HepG2 (cell line): ENCODE measurements around the gene DDX39B. TPM values are rescaled to one million over a fixed set of nuclear protein-coding genes. Genes with fewer than 3 reads are reported as not detected.
A peak's percentile ranks its signal among the peaks of the same experiment; 100 is the strongest.

Experiments
- ATAC-seq: fragments of 200-7000 bp; cut with Tn5 transposase; 3 replicates; pipeline ENCODE4 v1.9.1; 2020; ENCODE audit warnings: mild to moderate bottlenecking, moderate library complexity
- BruUV-seq: library from RNA; stranded (reverse); fragments of 400-500 nt; replicated peaks from 2 replicates; lab custom pipeline; 2021; lab: Mats Ljungman, UMichigan
- CTCF ChIA-PET: fragments of 300-600 bp; formaldehyde crosslinking; extraction: SDS; loops from one replicate; lab custom pipeline; 2021; ENCODE audit warnings: low total read pairs, inconsistent platforms, low intra/inter-chr PET ratio; lab: Yijun Ruan, JAX
- POLR2A ChIA-PET: fragments of 350-600 bp; sonication (Branson Sonifier 250); formaldehyde crosslinking; loops from one replicate; lab custom pipeline; 2020; ENCODE audit warnings: antibody characterized with exemption, inconsistent platforms; lab: Yijun Ruan, JAX
- DNase-seq: peaks from one replicate; pipeline ENCODE4 v3.0.0-alpha.2; 2015; ENCODE audit warnings: low spot score
- FAIRE-seq: peaks from 3 replicates; lab custom pipeline; 2011; peaks lifted over from hg19 to GRCh38; lab: Jason Lieb, UNC
- H2AFZ ChIP-seq: one replicate; pipeline ENCODE4 v1.6.1; 2011; ENCODE audit warnings: low read length, inconsistent platforms
- H3K27ac ChIP-seq: fragments of 300-600 bp; 3 replicates; pipeline ENCODE4 v1.8.0; 2011; ENCODE audit warnings: mixed run types, mild to moderate bottlenecking, mixed read lengths, low read length, inconsistent platforms; ENCODE audit not compliant: insufficient read depth; ENCODE audit errors: extremely low read length
- H3K27me3 ChIP-seq, 2 experiments: fragments of 200-600 bp in 1 of 2; 2 replicates in 1 of 2; 3 replicates in 1 of 2; pipeline versions ENCODE4 v1.6.0 to v1.8.0; 2011; ENCODE audit warnings: low read length in 2 of 2, mild to moderate bottlenecking in 2 of 2, moderate library complexity in 2 of 2, inconsistent platforms in 1 of 2; ENCODE audit not compliant: insufficient read depth in 2 of 2, control insufficient read depth in 1 of 2
- H3K36me3 ChIP-seq, 2 experiments: fragments of 200-600 bp in 1 of 2; replicated peaks in 1 of 2; 2 replicates in 1 of 2; 3 replicates in 1 of 2; pipeline versions ENCODE4 v1.5.1 to v1.8.0; 2011; ENCODE audit warnings: low read length in 2 of 2, inconsistent platforms in 1 of 2; ENCODE audit not compliant: insufficient read depth in 2 of 2, control insufficient read depth in 1 of 2
- H3K4me1 ChIP-seq: 2 replicates; pipeline ENCODE4 v1.5.1; 2012; ENCODE audit warnings: low read length, inconsistent platforms; ENCODE audit not compliant: insufficient read depth
- H3K4me2 ChIP-seq: 2 replicates; pipeline ENCODE4 v1.6.0; 2011; ENCODE audit warnings: low read depth, low read length, inconsistent platforms
- H3K4me3 ChIP-seq, 3 experiments: fragments of 200-600 bp in 1 of 3; sonication (generic), shearing (Covaris generic) in 1 of 3; replicated peaks in 1 of 3; 2 replicates each; pipeline ENCODE4 v1.5.1; 2011 to 2016; ENCODE audit warnings: low read length in 3 of 3, inconsistent platforms in 2 of 3, low read depth in 2 of 3, mild to moderate bottlenecking in 2 of 3, control low read depth in 1 of 3, mixed read lengths in 1 of 3; ENCODE audit not compliant: insufficient read depth in 1 of 3
- H3K79me2 ChIP-seq: one replicate; pipeline ENCODE4 v1.6.1; 2011; ENCODE audit warnings: low read length, inconsistent platforms; ENCODE audit not compliant: insufficient read depth
- H3K9ac ChIP-seq: 2 replicates; pipeline ENCODE4 v1.6.0; 2011; ENCODE audit warnings: mild to moderate bottlenecking, low read depth, low read length, inconsistent platforms; ENCODE audit not compliant: insufficient read depth
- H3K9me3 ChIP-seq: 2 replicates; pipeline ENCODE4 v1.5.1; 2012; ENCODE audit warnings: mild to moderate bottlenecking, low read length
- H4K20me1 ChIP-seq: 2 replicates; pipeline ENCODE4 v1.6.0; 2011; ENCODE audit warnings: inconsistent platforms, mild to moderate bottlenecking, low read length, moderate library complexity; ENCODE audit not compliant: insufficient read depth
- CEBPB ChIP-seq: IDR thresholded peaks from 2 replicates; pipeline ENCODE4 v1.6.1; 2011; ENCODE audit warnings: low read depth, low read length, improper control_type of control experiment, borderline replicate concordance
- EZH2 ChIP-seq: conservative IDR thresholded peaks from 2 replicates; pipeline ENCODE4 v1.6.1; 2012; ENCODE audit warnings: mild to moderate bottlenecking, low read depth, low read length, moderate library complexity
- FOXA1 ChIP-seq, 2 experiments: fragments of 450-650 bp in 1 of 2; sonication (generic) in 1 of 2; formaldehyde crosslinking in 1 of 2; IDR thresholded peaks; 2 replicates each; pipeline versions ENCODE4 v1.4.0 to v1.6.1; 2016 to 2020; ENCODE audit warnings: missing genetic modification reagents in 1 of 2
- HINFP ChIP-seq: sonication (generic); formaldehyde crosslinking; IDR thresholded peaks from 2 replicates; pipeline ENCODE4 v1.4.0; 2020; ENCODE audit warnings: low read depth, mild to moderate bottlenecking, missing genetic modification reagents
- HNF4A ChIP-seq: sonication (generic); formaldehyde crosslinking; IDR thresholded peaks from 2 replicates; pipeline ENCODE4 v1.4.0; 2020; ENCODE audit warnings: missing genetic modification reagents
- NAIF1 ChIP-seq: sonication (generic); formaldehyde crosslinking; IDR thresholded peaks from 2 replicates; pipeline ENCODE4 v1.5.0; 2020; ENCODE audit warnings: mild to moderate bottlenecking, missing genetic modification reagents, borderline replicate concordance
- PRMT3 ChIP-seq: sonication (generic); formaldehyde crosslinking; IDR thresholded peaks from 2 replicates; pipeline ENCODE4 v1.8.1; 2022; ENCODE audit warnings: low read depth, mild to moderate bottlenecking, moderate library complexity, missing genetic modification reagents, borderline replicate concordance
- TRIM24 ChIP-seq: sonication (generic); formaldehyde crosslinking; IDR thresholded peaks from 2 replicates; pipeline ENCODE4 v1.8.0; 2022; ENCODE audit warnings: mild to moderate bottlenecking, missing genetic modification reagents
- YEATS4 ChIP-seq: sonication (generic); formaldehyde crosslinking; IDR thresholded peaks from 2 replicates; pipeline ENCODE4 v1.4.0; 2020; ENCODE audit warnings: missing genetic modification reagents, borderline replicate concordance
- ZKSCAN5 ChIP-seq: sonication (generic); formaldehyde crosslinking; IDR thresholded peaks from 2 replicates; pipeline ENCODE4 v1.5.1; 2020; ENCODE audit warnings: mild to moderate bottlenecking, missing genetic modification reagents
- ZNF331 ChIP-seq: sonication (generic); formaldehyde crosslinking; IDR thresholded peaks from 2 replicates; pipeline ENCODE4 v1.4.0; 2020; ENCODE audit warnings: missing genetic modification reagents
- ZSCAN21 ChIP-seq: sonication (generic); formaldehyde crosslinking; IDR thresholded peaks from 2 replicates; pipeline ENCODE4 v1.8.0; 2022; ENCODE audit warnings: mild to moderate bottlenecking, missing genetic modification reagents, moderate library complexity, borderline replicate concordance
- WGBS: methylation state at CpG from one replicate; pipeline ENCODE4 v1.1.6; 2017; ENCODE audit warnings: low lambda C conversion rate; 5-methylcytosine and 5-hydroxymethylcytosine counted together
- in situ Hi-C: cut with HindIII; loops from 2 replicates; pipeline ENCODE4 v1.10.0; 2017; ENCODE audit warnings: low pct_unique_long_range_greater_than_20kb; ENCODE audit not compliant: extremely low pct_ligation_motif_present
- intact Hi-C: fragments of 100-400 bp; cut with micrococcal nuclease; formaldehyde crosslinking; loops from one replicate; pipeline ENCODE4 v1.10.0; 2022; ENCODE audit not compliant: unreplicated experiment
- polyA plus RNA-seq, 8 experiments: library from polyadenylated mRNA; depleted of rRNA in 3 of 8; stranded (reverse) in 7 of 8; unstranded in 1 of 8; fragments of >200 nt; fragmentation: Illumina TruSeq in 4 of 8; extraction: Trizol in 4 of 8; gene quantifications; 2 replicates each; pipeline versions ENCODE4 v1.2.1 to v1.2.3, GENCODE V29; 2011 to 2016; ENCODE audit warnings: low read depth in 4 of 8, missing spikeins in 1 of 8, mixed read lengths in 1 of 8; ENCODE audit not compliant: insufficient read depth in 1 of 8
- total RNA-seq, 5 experiments: library from RNA; depleted of rRNA; stranded (reverse); fragments of >200 nt; fragmentation: Illumina TruSeq; extraction: Trizol; gene quantifications; 2 replicates each; pipeline ENCODE4 v1.2.3, GENCODE V29; 2016; ENCODE audit warnings: low read depth in 1 of 5

DDX39B gene
- total and polyA plus RNA-seq, 2 of the 13 experiments (the other 11 are each of a cell fraction or from before 2014, with no cell fraction given): 570 to 678 TPM

GRCh38 chr6:31580438-31580740 lies 38.6 kb upstream of the DDX39B start:
- no peak overlapping the region for H3K27ac ChIP-seq
- ChIA-PET POLR2A (interaction anchor here (1.1 to 2.8 kb wide), 4 partner anchors 18 to 123 kb away, joined by 3 to 15 read pairs (median 6); partner anchors contain the start of genes ABHD16A, DDX39B and NFKBIL1), CTCF (interaction anchor here (1.3 to 3.2 kb wide), 4 partner anchors 18 to 1217 kb away, joined by 3 to 35 read pairs (median 5); partner anchors contain the start of gene NFKBIL1)
- H3K9me3 ChIP-seq: no peaks in the 10 kb centered on the region
- H3K4me2 ChIP-seq: peak overlapping the region; percentile 99
- H2AFZ ChIP-seq: no peak overlapping the region
- intact Hi-C loops: loop anchor here (5.0 kb wide), 1 partner anchor 33 kb away; the partner anchor contains the start of genes ATP6V1G2 and NFKBIL1
- H3K4me3 ChIP-seq: peak overlapping the region in 2 of 3 experiments; percentile 39 to 88; a peak in 3 of 6 replicates
- WGBS: 55% methylated on average over 11 of the region's 11 CpGs
- FAIRE-seq: no peak
- H4K20me1 ChIP-seq: no peaks in the 10 kb centered on the region
- in situ Hi-C loops: no loop called here
- H3K27me3 ChIP-seq: peaks cover 14 to 70% of the 10 kb centered on the region in 2 experiments; a peak in 4 of 5 replicates
- TF ChIP-seq EZH2 (0 out of 2 replicates have a peak, but pooled peaks have one; percentile 57), CEBPB (peak; percentile 65; the same call in 1 of the 2 replicates), ZNF331 (CRISPR knock-in tag) (no peak), HINFP (no peak), FOXA1 (IDR thresholded peaks at IDR 0.05) (no peak), FOXA1 (CRISPR knock-in tag; IDR thresholded peaks at IDR 0.05) (0 out of 2 replicates have a peak, but pooled peaks have one; percentile 1), HNF4A (no peak), ZKSCAN5 (CRISPR knock-in tag) (no peak), TRIM24 (CRISPR knock-in tag) (no peak), ZSCAN21 (CRISPR knock-in tag) (no peak), PRMT3 (CRISPR knock-in tag) (0 out of 2 replicates have a peak, but pooled peaks have one; percentile 35), NAIF1 (0 out of 2 replicates have a peak, but pooled peaks have one; percentile 7), YEATS4 (CRISPR knock-in tag) (no peak)
- H3K9ac ChIP-seq: no peak overlapping the region
- H3K36me3 ChIP-seq: no peaks in the 10 kb centered on the region
- BruUV-seq: no TSS peak
- no peak for DNase-seq
- no peak for ATAC-seq
- H3K4me1 ChIP-seq: peaks cover 25% of the 10 kb centered on the region
- no peaks in the 10 kb centered on the region for H3K79me2 ChIP-seq
